Ishikawa (cell line): Measurements from ENCODE around the gene EFHD2.

Experiments used
- EP300 ChIP-seq: IDR thresholded peaks from 2 replicates; pipeline ENCODE4 v1.6.1; 2012; ENCODE audit warnings: borderline replicate concordance
- YY1 ChIP-seq: IDR thresholded peaks from 2 replicates; pipeline ENCODE4 v1.6.1; 2012; ENCODE audit warnings: low read depth

DNA sequence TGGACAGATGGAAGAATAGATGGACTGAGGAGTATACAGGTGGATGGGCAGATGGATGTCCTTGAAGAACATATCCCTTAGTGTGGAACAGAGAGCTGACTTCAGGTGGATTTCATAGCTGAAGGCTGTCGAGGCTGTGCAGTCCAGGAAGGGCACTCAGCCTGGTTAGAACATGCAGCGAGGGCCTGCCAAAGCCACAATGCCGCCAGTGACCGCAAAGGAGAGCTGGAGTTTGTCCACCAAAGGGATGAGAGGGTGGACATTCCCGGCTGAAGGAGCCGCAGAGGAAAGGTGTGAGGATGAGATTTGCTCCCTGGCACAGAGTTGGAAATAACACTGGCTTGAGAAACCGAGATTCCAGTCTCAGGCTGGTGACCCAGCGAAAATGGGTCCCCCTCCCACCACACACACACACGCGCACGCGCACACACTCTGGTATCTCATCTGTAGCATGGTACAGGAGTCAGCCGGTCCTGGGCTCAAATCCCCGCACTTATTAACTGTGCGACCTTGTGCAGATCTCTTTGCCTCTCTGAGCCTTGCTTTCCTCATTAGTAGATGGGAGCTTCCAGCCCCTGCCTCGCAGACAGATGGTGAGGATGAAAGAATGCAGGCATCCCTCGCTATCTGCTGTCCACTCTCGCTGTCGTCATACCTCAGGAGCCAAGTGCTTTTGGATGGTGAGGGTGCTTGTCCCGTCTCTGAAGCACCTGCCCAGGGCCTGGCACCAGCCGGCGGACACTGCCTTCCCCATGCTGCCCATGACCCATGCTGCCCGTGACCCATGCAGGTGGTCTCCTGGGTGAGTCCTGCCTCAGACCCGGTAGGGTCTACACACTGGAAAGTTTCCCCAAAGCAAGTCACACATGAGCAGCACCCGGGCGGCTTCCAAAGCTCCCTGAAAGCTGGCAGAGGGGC, 26.8 kb upstream of the EFHD2 start:
- TF ChIP-seq EP300: no peak
- TF ChIP-seq YY1: no peak
